ENCODE measurements around the gene CACNG1.
"Not testable (repeated sequence)": the region's sequence is repeated elsewhere in the genome, so short reads cannot be mapped to it uniquely, and the experiment has no call there.

The CACNG1 gene

GRCh38 chr17:67025216-67025792 lies 19.1 kb upstream of the CACNG1 start:
- no peak for DNase-seq (ENCODE audit: low spot score)

GRCh38 chr17:67026341-67026740 lies 18.0 kb upstream of the CACNG1 start:
- DNase-seq (ENCODE audit: low spot score): no peak

- DNase-seq (ENCODE audit: low spot score): no peak
Measured at GRCh38 chr17:67027031-67027628, 17.2 kb upstream of the CACNG1 start.

GRCh38 chr17:67030641-67031040 lies 13.7 kb upstream of the CACNG1 start:
- no peak for DNase-seq (ENCODE audit: low spot score)

- no peak for DNase-seq (ENCODE audit: low spot score)
Measured at GRCh38 chr17:67032382-67032781, 12.0 kb upstream of the CACNG1 start.

GRCh38 chr17:67032985-67033384 lies 11.4 kb upstream of the CACNG1 start:
- no peak for DNase-seq (ENCODE audit: low spot score)

GRCh38 chr17:67033613-67034012 lies 10.7 kb upstream of the CACNG1 start:
- DNase-seq (ENCODE audit: low spot score): no peak

- no peak for DNase-seq (ENCODE audit: low spot score)
Measured at GRCh38 chr17:67035131-67036083, 8.9 kb upstream of the CACNG1 start.

- DNase-seq (ENCODE audit: low spot score): no peak
Measured at GRCh38 chr17:67038861-67039365, 5.4 kb upstream of the CACNG1 start.

- no peak for DNase-seq (ENCODE audit: low spot score)
Measured at GRCh38 chr17:67040652-67041051, 3.7 kb upstream of the CACNG1 start.

- DNase-seq (ENCODE audit: low spot score): not testable (repeated sequence)
Measured at GRCh38 chr17:67041119-67041518, 3.2 kb upstream of the CACNG1 start.

- DNase-seq (ENCODE audit: low spot score): no peak
Measured at GRCh38 chr17:67041531-67041930, 2.8 kb upstream of the CACNG1 start.

GRCh38 chr17:67041941-67042899 lies 2.1 kb upstream of the CACNG1 start:
- DNase-seq (ENCODE audit: low spot score): no peak

GRCh38 chr17:67043283-67043682 lies 1.1 kb upstream of the CACNG1 start:
- DNase-seq (ENCODE audit: low spot score): no peak

- no peak for DNase-seq (ENCODE audit: low spot score)
Measured at GRCh38 chr17:67044940-67045339, 586 bp downstream of the CACNG1 start.

- DNase-seq (ENCODE audit: low spot score): no peak
Measured at GRCh38 chr17:67046398-67046797, 2.0 kb downstream of the CACNG1 start.

GRCh38 chr17:67047382-67047781 lies 3.0 kb downstream of the CACNG1 start:
- DNase-seq (ENCODE audit: low spot score): no peak

- DNase-seq (ENCODE audit: low spot score): no peak
Measured at GRCh38 chr17:67049025-67049739, 4.8 kb downstream of the CACNG1 start.

- no peak for DNase-seq (ENCODE audit: low spot score)
Measured at GRCh38 chr17:67050066-67050465, 5.7 kb downstream of the CACNG1 start.

GRCh38 chr17:67050471-67051154 lies 6.3 kb downstream of the CACNG1 start:
- no peak for DNase-seq (ENCODE audit: low spot score)

Data from cerebellar cortex (tissue), 1 donor.